GM10847 (cell line): ENCODE results near the gene FAM107B.

Source experiments
- POLR2A ChIP-seq: IDR thresholded peaks from 2 replicates; pipeline ENCODE4 v1.6.1; 2011; ENCODE audit not compliant: insufficient read length; ENCODE audit errors: extremely low read depth

Gene FAM107B

GRCh38 chr10:14579405-14579804 lies 195.3 kb downstream of the FAM107B start:
- no peak for TF ChIP-seq POLR2A

- TF ChIP-seq POLR2A: no peak
These were observed 196.4 kb downstream of the FAM107B start for GRCh38 chr10:14578060-14578952.

GRCh38 chr10:14574885-14575284 lies 199.8 kb downstream of the FAM107B start:
- no peak for TF ChIP-seq POLR2A

- TF ChIP-seq POLR2A: no peak
These were observed 200.4 kb downstream of the FAM107B start for GRCh38 chr10:14574291-14574690.

GRCh38 chr10:14573666-14574261 lies 200.9 kb downstream of the FAM107B start:
- TF ChIP-seq POLR2A: no peak

GRCh38 chr10:14572811-14573210 lies 201.9 kb downstream of the FAM107B start:
- TF ChIP-seq POLR2A: no peak

- no peak for TF ChIP-seq POLR2A
These were observed 202.7 kb downstream of the FAM107B start for GRCh38 chr10:14571866-14572507.

GRCh38 chr10:14570800-14571199 lies 203.9 kb downstream of the FAM107B start:
- TF ChIP-seq POLR2A: no peak

GRCh38 chr10:14569274-14570060 lies 205.2 kb downstream of the FAM107B start:
- TF ChIP-seq POLR2A: no peak

GRCh38 chr10:14567421-14567820 lies 207.3 kb downstream of the FAM107B start:
- TF ChIP-seq POLR2A: no peak

- TF ChIP-seq POLR2A: no peak
These were observed 208.2 kb downstream of the FAM107B start for GRCh38 chr10:14566498-14566897.

- no peak for TF ChIP-seq POLR2A
These were observed 209.5 kb downstream of the FAM107B start for GRCh38 chr10:14565199-14565598.

GRCh38 chr10:14564268-14564744 lies 210.4 kb downstream of the FAM107B start:
- no peak for TF ChIP-seq POLR2A

- TF ChIP-seq POLR2A: no peak
These were observed 211.2 kb downstream of the FAM107B start for GRCh38 chr10:14563359-14563940.

- no peak for TF ChIP-seq POLR2A
These were observed 211.7 kb downstream of the FAM107B start for GRCh38 chr10:14563076-14563336.
